Gastroesophageal sphincter (tissue), 3 donors: ENCODE data around the gene CYP1A2.

ENCODE experiments used
- CTCF ChIP-seq, 4 experiments: fragments of 200-600 bp in 2 of 4; fragments of 450-650 bp in 2 of 4; sonication (generic) in 1 of 4; IDR thresholded peaks; one replicate each; pipeline ENCODE4 v1.5.1; 2017 to 2019; ENCODE audit warnings: antibody characterized with exemption in 4 of 4, mild to moderate bottlenecking in 2 of 4, moderate library complexity in 2 of 4
- EP300 ChIP-seq: sonication (generic); formaldehyde crosslinking; IDR thresholded peaks from one replicate; pipeline ENCODE4 v1.6.1; 2017; ENCODE audit warnings: antibody characterized with exemption, mild to moderate bottlenecking

- TF ChIP-seq CTCF (IDR thresholded peaks at IDR 0.05) (no peak), EP300 (no peak)
Measured at GRCh38 chr15:74795966-74796625, 47.5 kb downstream of the CYP1A2 start.
